GM18873 (cell line): ENCODE results near the gene HMG20A.

Source experiments
- ATAC-seq: cut with Tn5 transposase; IDR thresholded peaks from one replicate; pipeline ENCODE4 v1.9.1; 2021; ENCODE audit warnings: mild to moderate bottlenecking, moderate library complexity, moderate number of reproducible peaks; ENCODE audit not compliant: unreplicated experiment, low FRiP score

Gene HMG20A

GRCh38 chr15:77420610-77421369 lies at the start of gene HMG20A:
HMG20A (plus strand) TSS chr15:77420888; CDS start chr15:77458408, 37,520 bp downstream.
- peak; percentile 43 for ATAC-seq

GRCh38 chr15:77371850-77372563 lies 48.7 kb upstream of the HMG20A start:
- no peak for ATAC-seq

- ATAC-seq, result no peak
Observed at GRCh38 chr15:77373441-77373840, 47.2 kb upstream of the HMG20A start.

- no peak for ATAC-seq
Observed at GRCh38 chr15:77375133-77375532, 45.6 kb upstream of the HMG20A start.

- ATAC-seq, result no peak
Observed at GRCh38 chr15:77376770-77377169, 43.9 kb upstream of the HMG20A start.

- ATAC-seq, result no peak
Observed at GRCh38 chr15:77380033-77380432, 40.7 kb upstream of the HMG20A start.

GRCh38 chr15:77384086-77384485 lies 36.6 kb upstream of the HMG20A start:
- ATAC-seq, result no peak

GRCh38 chr15:77384589-77385359 lies 35.9 kb upstream of the HMG20A start:
- no peak for ATAC-seq

- no peak for ATAC-seq
Observed at GRCh38 chr15:77386626-77387025, 34.1 kb upstream of the HMG20A start.

GRCh38 chr15:77387365-77388105 lies 33.2 kb upstream of the HMG20A start:
- no peak for ATAC-seq

- ATAC-seq, result no peak
Observed at GRCh38 chr15:77391372-77391951, 29.2 kb upstream of the HMG20A start.

GRCh38 chr15:77392762-77393470 lies 27.8 kb upstream of the HMG20A start:
- ATAC-seq, result no peak

GRCh38 chr15:77393471-77393840 lies 27.2 kb upstream of the HMG20A start:
- ATAC-seq, result no peak

GRCh38 chr15:77395013-77395774 lies 25.5 kb upstream of the HMG20A start:
- no peak for ATAC-seq

- no peak for ATAC-seq
Observed at GRCh38 chr15:77396692-77397091, 24.0 kb upstream of the HMG20A start.

GRCh38 chr15:77398927-77399326 lies 21.8 kb upstream of the HMG20A start:
- ATAC-seq, result no peak

- no peak for ATAC-seq
Observed at GRCh38 chr15:77400258-77400657, 20.4 kb upstream of the HMG20A start.

GRCh38 chr15:77402740-77403379 lies 17.8 kb upstream of the HMG20A start:
- ATAC-seq, result no peak
